Erythroblast (primary cell): ENCODE measurements around the gene AKAP11.

Experiments
- GATA1 ChIP-seq: IDR thresholded peaks from 2 replicates; pipeline ENCODE4 v1.6.1; 2011; ENCODE audit warnings: low read depth, mild to moderate bottlenecking, control low read depth, low read length, moderate library complexity
- POLR2A ChIP-seq: IDR thresholded peaks from 2 replicates; pipeline ENCODE4 v1.6.1; 2011; ENCODE audit warnings: mild to moderate bottlenecking, low read length

DNA sequence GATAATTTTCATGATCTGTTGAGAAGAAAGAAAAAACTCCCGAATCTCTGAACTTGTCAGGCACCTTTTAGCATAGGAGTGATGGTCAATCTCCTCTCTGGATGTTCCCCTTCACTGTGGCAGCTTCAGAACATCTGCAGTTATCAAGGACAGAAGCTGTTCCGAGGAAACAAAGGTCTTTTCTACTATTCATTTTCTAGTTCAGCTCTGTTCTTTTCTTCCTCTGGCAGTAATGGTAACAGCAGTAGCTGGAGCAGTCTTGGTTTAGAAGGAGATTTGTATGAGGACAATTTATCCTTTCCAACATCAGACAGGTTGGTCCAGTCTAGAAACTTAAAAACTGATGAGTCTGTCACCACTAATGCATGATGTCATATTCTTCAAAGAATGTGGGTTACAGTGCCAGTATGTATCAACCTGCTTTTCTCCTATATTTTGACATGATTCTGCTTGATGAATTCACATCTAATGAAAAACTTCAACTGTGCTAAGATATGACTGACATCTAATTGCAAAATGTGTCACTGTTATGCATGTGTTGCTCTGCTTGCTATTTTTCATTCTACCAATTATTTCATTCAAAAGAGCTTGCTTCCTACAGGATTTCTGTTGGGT lies 41.0 kb downstream of the AKAP11 start:
- TF ChIP-seq POLR2A = no peak
- TF ChIP-seq GATA1 = no peak
